ENCODE data around the gene MAP3K12. TPM values are rescaled to one million over a fixed set of nuclear protein-coding genes. Genes with fewer than 3 reads are reported as not detected.

The MAP3K12 gene
- total and polyA plus RNA-seq, 2 of the 13 experiments (the other 11 are each of a cell fraction or from before 2014, with no cell fraction given): 0.20 to 1.1 TPM

DNA sequence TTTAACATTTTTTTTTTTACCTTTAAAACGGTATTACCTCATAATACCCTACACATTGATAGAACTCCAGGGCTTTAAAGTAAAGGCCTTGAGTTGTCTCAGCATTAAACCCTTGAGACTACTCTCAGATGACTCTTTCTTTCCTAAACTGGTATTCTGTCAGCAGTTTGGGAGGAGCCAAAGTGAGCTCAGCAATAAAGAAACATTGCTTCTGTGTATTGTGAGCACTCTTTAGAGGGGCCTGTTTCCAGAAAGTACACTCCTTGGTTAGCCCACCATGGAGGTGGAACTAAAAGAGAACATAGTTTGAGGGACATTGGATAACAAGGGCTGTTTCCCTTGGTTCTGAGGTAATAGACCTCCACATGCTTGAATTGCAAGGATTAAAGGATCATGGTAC lies 20.4 kb downstream of the MAP3K12 start (continued):
- TF ChIP-seq EP300 (IDR thresholded peaks at IDR 0.05; ENCODE audit: low read depth in 2 of 2, low read length in 2 of 2) (no peak), EP300 (CRISPR knock-in tag; IDR thresholded peaks at IDR 0.05; ENCODE audit: borderline replicate concordance) (no peak), HMGA1 (CRISPR knock-in tag; conservative IDR thresholded peaks at IDR 0.05) (no peak), POLR2A (IDR thresholded peaks at IDR 0.05; ENCODE audit: insufficient read depth in 1 of 2, low read depth in 2 of 2, low read length in 2 of 2) (no peak), KDM5B (CRISPR knock-in tag; IDR thresholded peaks at IDR 0.05; ENCODE audit: borderline replicate concordance) (no peak), ZNF557 (CRISPR knock-in tag; IDR thresholded peaks at IDR 0.05) (no peak), ZFY (CRISPR knock-in tag; IDR thresholded peaks at IDR 0.05) (no peak), SRF (IDR thresholded peaks at IDR 0.05; ENCODE audit: low read depth, low read length) (no peak), ATF7 (IDR thresholded peaks at IDR 0.05) (no peak), ATF7 (CRISPR knock-in tag; IDR thresholded peaks at IDR 0.05) (no peak), MATR3 (CRISPR knock-in tag; IDR thresholded peaks at IDR 0.05) (no peak), MTA1 (CRISPR knock-in tag; IDR thresholded peaks at IDR 0.05; ENCODE audit: borderline replicate concordance) (no peak)
- TF ChIP-seq, protein P1, sequence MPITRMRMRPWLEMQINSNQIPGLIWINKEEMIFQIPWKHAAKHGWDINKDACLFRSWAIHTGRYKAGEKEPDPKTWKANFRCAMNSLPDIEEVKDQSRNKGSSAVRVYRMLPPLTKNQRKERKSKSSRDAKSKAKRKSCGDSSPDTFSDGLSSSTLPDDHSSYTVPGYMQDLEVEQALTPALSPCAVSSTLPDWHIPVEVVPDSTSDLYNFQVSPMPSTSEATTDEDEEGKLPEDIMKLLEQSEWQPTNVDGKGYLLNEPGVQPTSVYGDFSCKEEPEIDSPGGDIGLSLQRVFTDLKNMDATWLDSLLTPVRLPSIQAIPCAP (CRISPR knock-in tag; IDR thresholded peaks at IDR 0.05; ENCODE audit: low read depth): no peak
- TF ChIP-seq, protein P2, sequence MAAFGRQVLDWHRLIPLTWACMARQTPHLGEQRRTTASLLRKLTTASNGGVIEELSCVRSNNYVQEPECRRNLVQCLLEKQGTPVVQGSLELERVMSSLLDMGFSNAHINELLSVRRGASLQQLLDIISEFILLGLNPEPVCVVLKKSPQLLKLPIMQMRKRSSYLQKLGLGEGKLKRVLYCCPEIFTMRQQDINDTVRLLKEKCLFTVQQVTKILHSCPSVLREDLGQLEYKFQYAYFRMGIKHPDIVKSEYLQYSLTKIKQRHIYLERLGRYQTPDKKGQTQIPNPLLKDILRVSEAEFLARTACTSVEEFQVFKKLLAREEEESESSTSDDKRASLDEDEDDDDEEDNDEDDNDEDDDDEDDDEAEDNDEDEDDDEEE (CRISPR knock-in tag; IDR thresholded peaks at IDR 0.05): no peak

DNA sequence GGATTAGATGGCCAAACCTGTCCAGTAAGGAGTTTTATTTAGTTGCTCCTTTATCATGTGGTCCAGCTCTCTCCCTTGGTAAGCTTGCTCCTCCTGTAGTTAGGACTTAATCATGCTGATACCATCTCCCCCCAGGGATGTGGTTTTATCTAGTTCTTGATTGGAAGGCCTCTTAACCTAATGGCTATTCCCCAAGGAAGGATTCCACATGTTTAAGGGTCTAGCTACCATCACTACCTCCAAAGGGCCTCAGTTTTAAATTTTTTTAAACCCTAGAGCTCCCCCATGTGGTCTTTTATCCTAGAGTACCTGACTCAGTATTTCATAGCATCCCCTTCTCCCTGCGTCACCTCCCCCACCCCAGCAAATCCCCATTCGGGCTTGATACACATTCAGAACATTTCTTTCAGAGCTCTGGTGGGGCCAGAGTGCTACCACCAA lies 22.5 kb downstream of the MAP3K12 start:
- CTCF ChIA-PET (ENCODE audit: low intra/inter-chr PET ratio, low total read pairs): no interaction called here
- WGBS (ENCODE audit: low lambda C conversion rate): 91% methylated on average over 2 of the region's 2 CpGs
- H3K9ac ChIP-seq (ENCODE audit: insufficient read depth, low read depth, low read length): no peak overlapping the region
- intact Hi-C loops (cut with micrococcal nuclease; ENCODE audit: unreplicated experiment): no loop called here
- H2AFZ ChIP-seq (ENCODE audit: low read length): no peak overlapping the region
- peaks cover 21% of the 10 kb centered on the region for H3K79me2 ChIP-seq (ENCODE audit: insufficient read depth, low read length)
- POLR2A ChIA-PET: interaction anchor here (0.8 to 1.7 kb wide), 4 partner anchors 20 to 97 kb away, joined by 3 to 8 read pairs (median 4); partner anchors contain the start of genes SP1 and TARBP2
- H3K9me3 ChIP-seq (ENCODE audit: low read length): no peaks in the 10 kb centered on the region
- H3K27me3 ChIP-seq (ENCODE audit: control insufficient read depth in 1 of 2, insufficient read depth in 2 of 2, low read length in 2 of 2): no peaks in the 10 kb centered on the region
- no peaks in the 10 kb centered on the region for H3K4me1 ChIP-seq (ENCODE audit: insufficient read depth, low read length)
- H4K20me1 ChIP-seq (ENCODE audit: insufficient read depth, low read length): peaks cover 39% of the 10 kb centered on the region
- H3K27ac ChIP-seq (ENCODE audit: extremely low read length, insufficient read depth, low read length): no peak overlapping the region
- in situ Hi-C loops (cut with HindIII; ENCODE audit: extremely low pct_ligation_motif_present, low pct_unique_long_range_greater_than_20kb): no loop called here
- ATAC-seq (peak; percentile 43), DNase-seq (ENCODE audit: low spot score) (no peak), FAIRE-seq (no peak)
- H3K4me2 ChIP-seq (ENCODE audit: low read depth, low read length): no peak overlapping the region
- peaks cover 38 to 90% of the 10 kb centered on the region in 2 experiments for H3K36me3 ChIP-seq (replicated peaks in 1 of 2; ENCODE audit: control insufficient read depth in 1 of 2, insufficient read depth in 2 of 2, low read length in 2 of 2)
- BruUV-seq (replicated peaks): no TSS peak
- no peak overlapping the region for H3K4me3 ChIP-seq (replicated peaks in 1 of 3; ENCODE audit: insufficient read depth in 1 of 3, low read depth in 2 of 3, low read length in 3 of 3)
- TF ChIP-seq, protein P3, sequence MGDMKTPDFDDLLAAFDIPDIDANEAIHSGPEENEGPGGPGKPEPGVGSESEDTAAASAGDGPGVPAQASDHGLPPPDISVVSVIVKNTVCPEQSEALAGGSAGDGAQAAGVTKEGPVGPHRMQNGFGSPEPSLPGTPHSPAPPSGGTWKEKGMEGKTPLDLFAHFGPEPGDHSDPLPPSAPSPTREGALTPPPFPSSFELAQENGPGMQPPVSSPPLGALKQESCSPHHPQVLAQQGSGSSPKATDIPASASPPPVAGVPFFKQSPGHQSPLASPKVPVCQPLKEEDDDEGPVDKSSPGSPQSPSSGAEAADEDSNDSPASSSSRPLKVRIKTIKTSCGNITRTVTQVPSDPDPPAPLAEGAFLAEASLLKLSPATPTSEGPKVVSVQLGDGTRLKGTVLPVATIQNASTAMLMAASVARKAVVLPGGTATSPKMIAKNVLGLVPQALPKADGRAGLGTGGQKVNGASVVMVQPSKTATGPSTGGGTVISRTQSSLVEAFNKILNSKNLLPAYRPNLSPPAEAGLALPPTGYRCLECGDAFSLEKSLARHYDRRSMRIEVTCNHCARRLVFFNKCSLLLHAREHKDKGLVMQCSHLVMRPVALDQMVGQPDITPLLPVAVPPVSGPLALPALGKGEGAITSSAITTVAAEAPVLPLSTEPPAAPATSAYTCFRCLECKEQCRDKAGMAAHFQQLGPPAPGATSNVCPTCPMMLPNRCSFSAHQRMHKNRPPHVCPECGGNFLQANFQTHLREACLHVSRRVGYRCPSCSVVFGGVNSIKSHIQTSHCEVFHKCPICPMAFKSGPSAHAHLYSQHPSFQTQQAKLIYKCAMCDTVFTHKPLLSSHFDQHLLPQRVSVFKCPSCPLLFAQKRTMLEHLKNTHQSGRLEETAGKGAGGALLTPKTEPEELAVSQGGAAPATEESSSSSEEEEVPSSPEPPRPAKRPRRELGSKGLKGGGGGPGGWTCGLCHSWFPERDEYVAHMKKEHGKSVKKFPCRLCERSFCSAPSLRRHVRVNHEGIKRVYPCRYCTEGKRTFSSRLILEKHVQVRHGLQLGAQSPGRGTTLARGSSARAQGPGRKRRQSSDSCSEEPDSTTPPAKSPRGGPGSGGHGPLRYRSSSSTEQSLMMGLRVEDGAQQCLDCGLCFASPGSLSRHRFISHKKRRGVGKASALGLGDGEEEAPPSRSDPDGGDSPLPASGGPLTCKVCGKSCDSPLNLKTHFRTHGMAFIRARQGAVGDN (CRISPR knock-in tag; IDR thresholded peaks at IDR 0.05): no peak
- TF ChIP-seq ZNF296 (CRISPR knock-in tag; conservative IDR thresholded peaks at IDR 0.05): no peak
- TF ChIP-seq RBM22 (optimal IDR thresholded peaks at IDR 0.05; ENCODE audit: low read length): peak; percentile 59
- TF ChIP-seq CEBPB (IDR thresholded peaks at IDR 0.05; ENCODE audit: borderline replicate concordance, low read depth, low read length): no peak
- no peak for TF ChIP-seq GLI4 (CRISPR knock-in tag; IDR thresholded peaks at IDR 0.05; ENCODE audit: borderline replicate concordance)
- TF ChIP-seq NFKBIZ (CRISPR knock-in tag; IDR thresholded peaks at IDR 0.05): no peak
- no peak for TF ChIP-seq KAT8 (CRISPR knock-in tag; IDR thresholded peaks at IDR 0.05)

All from HepG2 (cell line).